Activated naive CD4-positive, alpha-beta T cell treated with anti-CD3 and anti-CD28 coated beads for 36 hours (primary cell): ENCODE results near the gene NMU. TPM values are rescaled to one million over a fixed set of nuclear protein-coding genes. Genes with fewer than 3 reads are reported as not detected.

Source experiments
- CTCF ChIA-PET: fragments of 350-600 bp; sonication (Branson Sonifier 250); formaldehyde crosslinking; loops from one replicate; lab custom pipeline; 2021; ENCODE audit warnings: antibody characterized with exemption; lab: Charles Lee
- DNase-seq: peaks from one replicate; pipeline ENCODE4 v3.0.0-alpha.2; 2020
- H3K27ac Mint-ChIP-seq: one replicate; pipeline ENCODE4 v1.8.0; 2021; ENCODE audit warnings: mild to moderate bottlenecking, mixed read lengths
- H3K27me3 Mint-ChIP-seq: one replicate; pipeline ENCODE4 v1.8.0; 2021; ENCODE audit warnings: low read depth, mixed read lengths
- H3K36me3 Mint-ChIP-seq: one replicate; pipeline ENCODE4 v1.8.0; 2021; ENCODE audit warnings: low read depth, mixed read lengths
- H3K4me1 Mint-ChIP-seq: one replicate; pipeline ENCODE4 v1.8.0; 2021; ENCODE audit warnings: low read depth, mixed read lengths
- H3K4me3 Mint-ChIP-seq: one replicate; pipeline ENCODE4 v1.8.0; 2021; ENCODE audit warnings: mild to moderate bottlenecking, moderate library complexity, mixed read lengths
- H3K9me3 Mint-ChIP-seq: one replicate; pipeline ENCODE4 v1.8.0; 2021; ENCODE audit warnings: mixed read lengths
- intact Hi-C: fragments of 100-400 bp; cut with micrococcal nuclease; formaldehyde crosslinking; loops from one replicate; pipeline ENCODE4 v1.15.1; 2023
- total RNA-seq, 2 experiments: library from RNA; stranded (reverse); gene quantifications; one replicate each; pipeline ENCODE4 v1.2.3, GENCODE V29; 2021

NMU gene
- total RNA-seq, 2 experiments from 2014 or later = not detected

GRCh38 chr4:55547918-55548317 is 88.2 kb downstream of the NMU start:
- peaks cover 45% of the 10 kb centered on the region for H3K4me1 Mint-ChIP-seq
- H3K27ac Mint-ChIP-seq = peak overlapping the region; percentile 89
- DNase-seq = no peak
- no peaks in the 10 kb centered on the region for H3K36me3 Mint-ChIP-seq
- CTCF ChIA-PET = no interaction called here
- no peaks in the 10 kb centered on the region for H3K27me3 Mint-ChIP-seq
- no peaks in the 10 kb centered on the region for H3K9me3 Mint-ChIP-seq
- H3K4me3 Mint-ChIP-seq = peak overlapping the region; percentile 84
- intact Hi-C loops = loop anchor here (2.0 to 5.0 kb wide), 7 partner anchors 89 to 1429 kb away; partner anchors contain the start of genes EXOC1, NMU, NOA1 and POLR2B

- CTCF ChIA-PET = interaction anchor here (0.6 kb wide), 1 partner anchor 939 kb away, joined by 6 read pairs; no protein-coding TSS in a partner anchor
- Mint-ChIP-seq H3K9me3 (no peaks in the 10 kb centered on the region), H3K4me1 (peaks cover 48% of the 10 kb centered on the region), H3K4me3 (peak overlapping the region; percentile 84), H3K27ac (peak overlapping the region; percentile 89), H3K36me3 (no peaks in the 10 kb centered on the region), H3K27me3 (no peaks in the 10 kb centered on the region)
- intact Hi-C loops = loop anchor here (2.0 to 5.0 kb wide), 7 partner anchors 90 to 1430 kb away; partner anchors contain the start of genes EXOC1, NMU, NOA1 and POLR2B
- no peak for DNase-seq
Observed at GRCh38 chr4:55547466-55547770, 88.7 kb downstream of the NMU start.

- Mint-ChIP-seq H3K27me3 (no peaks in the 10 kb centered on the region), H3K27ac (peak within 1 kb of the TSS; percentile 89), H3K36me3 (no peaks in the 10 kb centered on the region), H3K4me3 (peak within 1 kb of the TSS; percentile 84), H3K4me1 (peaks cover 50% of the 10 kb centered on the region), H3K9me3 (no peaks in the 10 kb centered on the region)
- peak; percentile 83 for DNase-seq
- CTCF ChIA-PET = interaction anchor here (0.6 to 2.0 kb wide), 3 partner anchors 201 to 940 kb away, joined by 4 to 11 read pairs (median 6); partner anchors contain the start of gene SRD5A3
- intact Hi-C loops = loop anchor here (1.0 to 5.0 kb wide), 9 partner anchors 90 to 1430 kb away; partner anchors contain the start of genes CEP135, EXOC1, NMU and NOA1
Observed at GRCh38 chr4:55546756-55547465, 89.2 kb downstream of the NMU start, which contains the start of gene CLOCK. TSS of gene CLOCK (minus strand) at chr4:55546909. CDS start at chr4:55482785, 64,124 bp downstream.

GRCh38 chr4:55546506-55546755 is 89.7 kb downstream of the NMU start:
- CTCF ChIA-PET = interaction anchor here (1.0 to 2.0 kb wide), 3 partner anchors 201 to 321 kb away, joined by 3 to 11 read pairs (median 4); partner anchors contain the start of genes EXOC1 and SRD5A3
- H3K27me3 Mint-ChIP-seq = no peaks in the 10 kb centered on the region
- peaks cover 50% of the 10 kb centered on the region for H3K4me1 Mint-ChIP-seq
- H3K9me3 Mint-ChIP-seq = no peaks in the 10 kb centered on the region
- no peak overlapping the region for H3K27ac Mint-ChIP-seq
- intact Hi-C loops = loop anchor here (1.0 to 5.0 kb wide), 9 partner anchors 91 to 1431 kb away; partner anchors contain the start of genes CEP135, EXOC1, NMU and NOA1
- peak overlapping the region; percentile 84 for H3K4me3 Mint-ChIP-seq
- H3K36me3 Mint-ChIP-seq = no peaks in the 10 kb centered on the region
- DNase-seq = no peak

GRCh38 chr4:55545641-55546505 is 90.2 kb downstream of the NMU start:
- no peaks in the 10 kb centered on the region for H3K27me3 Mint-ChIP-seq
- peak; percentile 61 for DNase-seq
- H3K9me3 Mint-ChIP-seq = no peaks in the 10 kb centered on the region
- H3K4me1 Mint-ChIP-seq = peaks cover 52% of the 10 kb centered on the region
- intact Hi-C loops = loop anchor here (1.0 to 5.0 kb wide), 9 partner anchors 91 to 1431 kb away; partner anchors contain the start of genes CEP135, EXOC1, NMU and NOA1
- peak overlapping the region; percentile 84 for H3K4me3 Mint-ChIP-seq
- H3K36me3 Mint-ChIP-seq = no peaks in the 10 kb centered on the region
- peak overlapping the region; percentile 83 for H3K27ac Mint-ChIP-seq
- CTCF ChIA-PET = interaction anchor here (0.8 to 2.0 kb wide), 4 partner anchors 200 to 1617 kb away, joined by 3 to 11 read pairs (median 4); partner anchors contain the start of genes EXOC1 and SRD5A3

Other genes starting within 250 kb of the NMU start
- gene TMEM165, start 240.3 kb downstream of the NMU start, total RNA-seq = 10 to 100 TPM; 39.1 to 40.6 TPM
- 1 to 10 TPM; 8.1 to 8.5 TPM for gene CLOCK, start 89.4 kb downstream of the NMU start, total RNA-seq
- gene PDCL2, start 44.1 kb downstream of the NMU start, total RNA-seq = not detected
- not detected for gene EXOC1L, start 183.5 kb upstream of the NMU start, total RNA-seq
- 10 to 100 TPM; 18.7 to 21.9 TPM for gene EXOC1, start 217.3 kb upstream of the NMU start, total RNA-seq